HG03064 (cell line): ENCODE results near the gene GBP5.
"Not testable (repeated sequence)": the region's sequence is repeated elsewhere in the genome, so short reads cannot be mapped to it uniquely, and the experiment has no call there.

ENCODE experiments used
- ATAC-seq: cut with Tn5 transposase; IDR thresholded peaks from one replicate; pipeline ENCODE4 v1.9.1; 2021; ENCODE audit warnings: low read depth; ENCODE audit not compliant: unreplicated experiment

Gene GBP5

GRCh38 chr1:89284078-89284763 is 11.6 kb upstream of the GBP5 start:
- not testable (repeated sequence) for ATAC-seq

DNA sequence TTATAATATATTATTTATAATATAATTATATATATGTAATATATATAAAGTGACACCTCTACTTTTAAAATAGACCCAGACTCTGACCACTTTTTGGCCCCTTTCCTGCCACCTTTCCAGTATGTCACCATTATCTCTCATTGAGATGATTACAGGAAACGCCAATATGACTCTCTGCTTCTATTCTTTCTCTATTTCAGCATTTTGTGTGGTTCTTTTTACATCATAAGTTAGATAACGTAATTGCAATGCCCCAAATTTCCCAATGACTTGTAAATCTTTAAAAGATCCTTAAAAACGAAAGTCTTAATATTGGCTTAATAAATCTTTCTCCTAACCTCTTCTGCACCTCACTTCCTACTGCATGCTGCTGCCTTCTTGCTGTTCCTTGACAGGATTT is 8.1 kb upstream of the GBP5 start:
- ATAC-seq: no peak

DNA sequence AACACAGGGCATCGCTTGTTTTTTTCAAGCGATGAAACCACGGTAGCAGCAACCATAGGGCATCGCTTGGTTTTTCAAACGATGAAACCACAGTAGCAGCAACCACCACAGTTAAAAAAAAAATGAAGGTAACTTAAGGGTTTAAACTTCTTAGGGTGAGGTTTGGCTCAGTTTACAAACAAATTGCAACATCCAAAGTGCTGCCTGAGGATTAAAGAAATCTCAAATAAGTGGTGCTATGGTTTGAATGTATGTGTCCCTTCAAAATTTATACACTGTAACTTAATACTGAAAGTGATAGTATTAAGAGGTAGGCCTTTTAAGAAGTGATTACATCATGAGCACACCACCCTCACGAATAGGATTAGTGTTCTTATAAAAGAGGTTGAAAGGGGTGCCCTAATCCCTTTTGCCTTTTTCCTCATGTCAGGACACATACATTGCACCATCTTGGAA is 6.4 kb upstream of the GBP5 start:
- no peak for ATAC-seq

GRCh38 chr1:89277725-89278124 is 5.1 kb upstream of the GBP5 start:
- no peak for ATAC-seq

DNA sequence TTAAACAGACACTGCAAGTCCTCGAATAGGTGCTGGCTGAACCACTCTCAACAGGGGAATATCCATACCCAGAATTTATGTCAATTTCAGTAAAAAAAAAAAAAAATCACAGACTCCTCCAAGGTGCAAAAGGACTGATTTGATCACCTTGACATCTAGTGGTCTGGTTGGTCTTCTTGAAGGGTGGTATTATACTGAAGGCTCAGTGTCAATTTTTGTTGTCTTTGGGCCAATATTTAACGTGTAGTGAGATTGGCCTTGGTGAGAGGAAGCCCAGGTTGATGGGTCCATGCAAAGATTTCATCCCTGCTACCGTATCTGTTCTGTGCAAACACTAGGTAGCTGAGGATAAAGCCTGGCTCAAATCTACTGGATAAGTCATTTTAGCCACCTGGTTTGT is 4.0 kb upstream of the GBP5 start:
- no peak for ATAC-seq

- ATAC-seq: no peak
Measured at GRCh38 chr1:89274411-89274857, 1.8 kb upstream of the GBP5 start.

DNA sequence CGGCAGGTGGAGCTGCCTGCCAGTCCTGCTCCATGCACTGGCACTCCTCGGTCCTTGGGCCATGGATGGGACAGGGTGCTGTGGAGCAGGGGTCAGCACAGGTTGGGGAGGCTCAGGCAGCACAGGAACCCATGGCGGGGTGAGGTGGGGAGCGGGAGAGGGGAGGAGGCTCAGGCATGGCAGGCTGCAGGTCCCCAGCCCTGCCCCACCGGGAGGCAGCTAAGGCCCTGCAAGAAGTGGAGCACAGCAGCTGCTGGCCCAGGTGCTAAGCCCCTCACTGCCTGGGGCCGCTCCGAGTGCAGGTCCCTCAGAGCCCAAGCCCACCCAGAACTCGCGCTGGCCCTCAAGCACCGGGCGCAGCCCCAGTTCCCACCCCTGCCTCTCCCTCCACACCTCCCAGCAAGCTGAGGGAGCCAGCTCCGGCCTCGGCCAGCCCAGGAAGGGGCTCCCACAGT is 691 bp upstream of the GBP5 start:
- ATAC-seq: no peak

DNA sequence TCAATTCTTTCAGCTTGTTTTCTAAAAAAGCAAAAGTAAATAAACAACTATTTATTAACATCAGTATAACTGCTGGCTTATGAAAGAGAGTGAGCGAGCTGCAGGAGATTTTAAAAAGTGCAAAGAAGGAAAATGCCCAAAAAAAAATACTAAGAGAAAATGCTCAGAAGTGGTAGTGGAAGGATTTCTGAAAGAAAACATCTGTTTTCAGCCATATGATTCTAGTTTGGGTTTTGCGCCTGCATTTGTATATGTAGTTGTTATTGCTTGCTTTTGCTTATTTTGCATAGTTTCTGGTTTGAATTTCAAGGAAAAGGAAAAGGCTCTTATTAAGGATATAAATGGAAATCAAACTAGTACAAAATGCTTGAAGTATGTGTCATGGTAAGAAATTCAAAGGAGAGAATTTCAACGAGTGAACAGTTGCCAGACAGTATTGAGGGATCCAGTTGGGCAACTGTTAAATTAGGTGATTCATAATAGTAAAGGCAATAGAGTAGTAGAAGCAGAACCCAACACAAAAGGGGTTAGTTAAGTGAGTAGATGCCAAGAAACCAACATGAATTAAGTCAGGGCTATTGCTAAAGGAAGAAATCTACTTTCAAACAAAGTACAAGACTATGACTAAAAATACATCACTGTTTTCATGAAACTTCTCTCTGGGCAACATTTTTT is 1.2 kb downstream of the GBP5 start:
- ATAC-seq: no peak

- no peak for ATAC-seq
Measured at GRCh38 chr1:89270423-89270822, 2.2 kb downstream of the GBP5 start.

DNA sequence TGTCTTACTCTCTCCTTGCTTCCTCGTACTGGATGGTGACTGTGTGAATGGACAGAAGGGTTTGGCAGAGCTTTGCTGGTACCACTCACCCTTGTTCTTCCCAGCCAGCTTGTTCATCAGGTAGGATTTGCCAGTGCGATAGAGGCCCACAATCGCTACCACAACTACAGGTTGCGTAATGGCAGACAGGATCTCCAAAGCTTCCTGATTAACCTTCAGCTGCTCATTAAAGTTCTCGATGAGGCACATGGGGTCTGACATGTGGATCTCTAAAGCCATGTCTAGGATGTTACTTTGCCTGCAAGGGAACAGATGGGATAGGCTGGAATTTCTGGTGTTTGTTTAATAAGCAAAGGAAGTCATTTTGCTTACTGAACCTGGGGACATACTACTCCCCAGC is 3.4 kb downstream of the GBP5 start:
- no peak for ATAC-seq

GRCh38 chr1:89262643-89263042 is 10.0 kb downstream of the GBP5 start:
- ATAC-seq: no peak

DNA sequence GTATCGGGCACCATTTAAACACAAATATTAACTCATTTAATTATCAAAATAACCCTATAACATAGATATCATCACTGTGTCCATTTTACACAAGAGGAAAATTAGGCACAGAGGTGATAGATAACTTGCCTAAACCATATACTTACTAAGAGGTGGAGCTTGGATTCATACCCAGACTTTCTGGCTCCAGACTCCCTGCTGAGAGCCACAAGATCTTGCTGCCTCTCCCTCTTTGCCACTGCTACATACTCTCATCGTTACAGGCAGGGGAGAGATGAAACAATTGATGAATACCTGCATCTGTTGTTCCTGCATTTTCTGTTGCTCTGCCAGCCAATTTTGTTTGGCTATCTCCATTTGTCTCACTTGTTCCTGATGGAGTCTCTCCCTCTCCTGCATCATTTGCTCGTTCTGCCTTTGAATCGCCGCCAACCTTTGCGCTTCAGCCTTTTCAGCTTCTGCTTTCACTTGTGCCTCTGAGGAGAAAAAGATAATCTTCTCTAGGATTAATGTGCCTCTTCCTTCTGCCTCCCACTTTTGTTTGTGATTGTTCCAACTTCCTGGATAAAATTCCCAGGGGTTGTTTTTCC is 10.6 kb downstream of the GBP5 start:
- ATAC-seq: no peak

- ATAC-seq: no peak
Measured at GRCh38 chr1:89260566-89261255, 11.9 kb downstream of the GBP5 start.

- ATAC-seq: no peak
Measured at GRCh38 chr1:89260042-89260441, 12.6 kb downstream of the GBP5 start.

DNA sequence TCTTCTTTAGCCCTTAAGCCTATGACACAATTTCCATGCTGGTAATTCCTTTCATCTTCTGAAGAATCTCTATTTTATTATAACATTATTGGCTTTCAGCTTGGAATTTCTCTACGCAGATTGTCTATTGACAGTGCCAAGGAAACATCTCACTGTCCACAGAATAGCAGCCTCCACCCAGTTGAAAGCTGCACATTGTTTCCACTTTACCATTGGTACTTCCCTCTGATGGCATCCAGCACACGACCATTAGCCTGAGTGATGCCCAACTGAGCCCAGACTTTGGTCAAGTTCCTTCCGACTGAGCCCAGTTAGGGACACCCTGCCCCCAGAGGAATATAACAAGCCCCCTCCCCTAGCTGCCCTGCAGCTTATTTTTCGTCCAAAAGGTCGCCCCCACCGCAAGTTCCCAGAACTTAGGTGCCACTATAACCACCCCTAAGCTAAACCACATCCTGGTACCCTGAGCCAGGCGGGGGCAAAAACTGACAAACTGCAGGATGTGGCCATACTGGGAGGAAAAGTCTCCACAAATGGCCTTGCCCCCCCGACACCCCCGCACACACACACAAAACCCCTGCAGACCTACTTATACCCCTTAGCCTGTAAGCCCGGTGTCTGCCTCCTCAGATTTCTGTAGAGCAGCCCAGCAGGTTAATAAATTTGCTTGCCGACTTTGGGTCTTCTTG is 13.2 kb downstream of the GBP5 start:
- ATAC-seq: no peak

DNA sequence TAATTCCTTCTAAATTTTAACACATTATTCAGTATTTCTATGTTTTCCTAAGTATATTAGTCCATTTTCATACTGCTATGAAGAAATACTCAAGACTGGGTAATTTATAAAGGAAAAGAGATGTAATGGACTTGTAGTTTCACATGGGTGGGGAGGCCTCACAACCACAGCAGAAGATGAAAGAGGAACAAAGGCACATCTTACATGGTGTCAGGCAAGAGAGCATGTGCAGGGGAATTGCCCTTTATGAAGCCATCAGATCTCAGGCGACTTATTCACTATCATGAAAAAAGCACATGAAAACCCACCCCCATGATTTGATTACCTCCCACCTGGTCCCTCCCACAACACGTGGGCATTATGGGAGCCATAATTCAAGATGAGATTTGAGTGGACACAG is 15.6 kb downstream of the GBP5 start:
- no peak for ATAC-seq

DNA sequence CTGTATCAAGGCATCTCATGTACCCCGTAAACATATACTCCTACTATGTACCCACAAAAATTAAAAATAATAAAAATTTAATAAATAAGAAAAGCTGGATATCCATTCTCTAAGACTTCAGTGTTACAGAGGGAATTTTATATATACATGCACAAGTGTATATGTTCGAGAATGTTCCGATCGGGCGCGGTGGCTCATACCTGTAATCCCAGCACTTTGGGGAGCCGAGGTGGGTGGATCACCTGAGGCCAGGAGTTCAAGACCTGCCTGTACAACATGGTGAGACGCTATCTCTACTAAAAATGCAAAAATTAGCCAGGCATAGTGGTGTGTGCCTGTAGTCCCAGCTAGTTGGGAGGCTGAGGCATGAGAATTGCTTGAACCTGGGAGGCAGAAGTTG is 17.1 kb downstream of the GBP5 start:
- not testable (repeated sequence) for ATAC-seq

GRCh38 chr1:89254658-89255287 is 17.9 kb downstream of the GBP5 start:
- no peak for ATAC-seq

- no peak for ATAC-seq
Measured at GRCh38 chr1:89243046-89243445, 29.6 kb downstream of the GBP5 start.
